H1 (cell line): ENCODE results near the gene AGAP1. TPM values are rescaled to one million over a fixed set of nuclear protein-coding genes. Genes with fewer than 3 reads are reported as not detected.

ENCODE experiments used
- CTCF ChIA-PET: fragments of 300-600 bp; sonication (Branson Sonifier 250); formaldehyde crosslinking; loops from one replicate; lab custom pipeline; 2021; ENCODE audit not compliant: partially characterized antibody; lab: Charles Lee
- POLR2A ChIA-PET: fragments of 300-600 bp; sonication (Branson Sonifier 250); formaldehyde crosslinking; loops from one replicate; lab custom pipeline; 2021; ENCODE audit warnings: inconsistent platforms; ENCODE audit not compliant: partially characterized antibody; lab: Charles Lee
- DNase-seq, 2 experiments: peaks; one replicate each; pipeline versions ENCODE4 v3.0.0 to v3.0.0-alpha.2; 2010 to 2022; ENCODE audit warnings: low spot score in 2 of 2, low read depth in 1 of 2, mixed read lengths in 1 of 2
- FAIRE-seq: peaks from 2 replicates; lab custom pipeline; 2011; peaks lifted over from hg19 to GRCh38; lab: Jason Lieb, UNC
- H2AFZ ChIP-seq: 2 replicates; pipeline ENCODE4 v1.8.1; 2012; ENCODE audit warnings: low read length, inconsistent platforms
- H2AK5ac ChIP-seq: 2 replicates; pipeline ENCODE4 v1.6.1; 2013; ENCODE audit warnings: low read depth, low read length
- H2BK120ac ChIP-seq: replicated peaks from 2 replicates; pipeline ENCODE3; 2013; ENCODE audit warnings: low read depth, low read length, inconsistent platforms
- H2BK12ac ChIP-seq: 2 replicates; pipeline ENCODE4 v1.6.1; 2013; ENCODE audit warnings: low read depth, low read length
- H2BK15ac ChIP-seq: 2 replicates; pipeline ENCODE4 v1.6.1; 2013; ENCODE audit warnings: low read length
- H2BK20ac ChIP-seq: 2 replicates; pipeline ENCODE4 v1.6.1; 2013; ENCODE audit warnings: low read length
- H2BK5ac ChIP-seq: 2 replicates; pipeline ENCODE4 v1.6.1; 2013; ENCODE audit warnings: low read depth, low read length
- H3K14ac ChIP-seq: 2 replicates; pipeline ENCODE4 v1.6.1; 2013; ENCODE audit warnings: inconsistent platforms; ENCODE audit not compliant: insufficient read length
- H3K18ac ChIP-seq: 2 replicates; pipeline ENCODE4 v1.6.1; 2013; ENCODE audit warnings: low read length; ENCODE audit errors: extremely low read depth
- H3K23ac ChIP-seq: 2 replicates; pipeline ENCODE4 v1.6.1; 2013; ENCODE audit warnings: inconsistent platforms; ENCODE audit not compliant: insufficient read length
- H3K23me2 ChIP-seq: 2 replicates; pipeline ENCODE4 v1.6.1; 2013; ENCODE audit warnings: low read depth, low read length
- H3K27ac ChIP-seq: 2 replicates; pipeline ENCODE4 v1.6.1; 2011; ENCODE audit warnings: low read depth, low read length, inconsistent platforms
- H3K27me3 ChIP-seq, 4 experiments: replicated peaks in 1 of 4; 1 replicate in 1 of 4; 2 replicates in 3 of 4; pipeline versions ENCODE4 v1.6.1 to v1.8.1; 2011 to 2013; ENCODE audit warnings: low read length in 3 of 4, mild to moderate bottlenecking in 3 of 4, inconsistent platforms in 2 of 4, mixed read lengths in 2 of 4, moderate library complexity in 1 of 4; ENCODE audit not compliant: control insufficient read depth in 3 of 4, insufficient read depth in 3 of 4; ENCODE audit errors: extremely low read depth in 1 of 4
- H3K36me3 ChIP-seq, 4 experiments: 2 replicates each; pipeline versions ENCODE4 v1.6.1 to v1.8.1; 2011 to 2013; ENCODE audit warnings: mild to moderate bottlenecking in 4 of 4, low read length in 3 of 4, moderate library complexity in 2 of 4, control low read depth in 1 of 4, inconsistent platforms in 1 of 4; ENCODE audit not compliant: insufficient read depth in 4 of 4, control insufficient read depth in 2 of 4
- H3K4ac ChIP-seq: replicated peaks from 2 replicates; pipeline ENCODE3; 2013; ENCODE audit warnings: low read length, low read depth, mixed read lengths, inconsistent platforms; ENCODE audit not compliant: insufficient read length
- H3K4me1 ChIP-seq, 4 experiments: replicated peaks in 1 of 4; 1 replicate in 1 of 4; 2 replicates in 3 of 4; pipeline versions ENCODE4 v1.6.1 to v1.8.1; 2011 to 2013; ENCODE audit warnings: low read length in 3 of 4, inconsistent platforms in 2 of 4, mixed read lengths in 1 of 4; ENCODE audit not compliant: insufficient read depth in 4 of 4, control insufficient read depth in 3 of 4
- H3K4me2 ChIP-seq, 2 experiments: 2 replicates each; pipeline versions ENCODE4 v1.6.1 to v1.8.1; 2011 to 2013; ENCODE audit warnings: low read depth in 2 of 2, low read length in 2 of 2, control low read depth in 1 of 2, inconsistent platforms in 1 of 2, mild to moderate bottlenecking in 1 of 2; ENCODE audit not compliant: insufficient read depth in 1 of 2
- H3K4me3 ChIP-seq, 4 experiments: fragments of 200-600, 300-600 bp in 1 of 4; sonication (generic), shearing (Covaris generic), sonication (Bioruptor Twin) in 1 of 4; 2 replicates each; pipeline versions ENCODE4 v1.5.1 to v1.8.1; 2011 to 2016; ENCODE audit warnings: low read length in 4 of 4, low read depth in 3 of 4, control low read depth in 2 of 4, inconsistent platforms in 2 of 4, mild to moderate bottlenecking in 2 of 4, mixed read lengths in 1 of 4, moderate library complexity in 1 of 4; ENCODE audit not compliant: insufficient read depth in 2 of 4; ENCODE audit errors: extremely low read depth in 1 of 4
- H3K56ac ChIP-seq: replicated peaks from 2 replicates; pipeline ENCODE3; 2013; ENCODE audit warnings: low read depth, mild to moderate bottlenecking, mixed read lengths, low read length, inconsistent platforms; ENCODE audit not compliant: insufficient read length
- H3K79me1 ChIP-seq: 2 replicates; pipeline ENCODE4 v1.6.1; 2013; ENCODE audit warnings: low read depth, low read length, control low read depth
- H3K79me2 ChIP-seq, 2 experiments: 2 replicates each; pipeline versions ENCODE4 v1.6.1 to v1.8.1; 2012 to 2013; ENCODE audit warnings: low read length in 2 of 2, mild to moderate bottlenecking in 2 of 2, inconsistent platforms in 1 of 2; ENCODE audit not compliant: insufficient read depth in 2 of 2, control insufficient read depth in 1 of 2
- H3K9ac ChIP-seq, 4 experiments: replicated peaks in 1 of 4; 1 replicate in 1 of 4; 2 replicates in 3 of 4; pipeline versions ENCODE4 v1.6.1 to v1.8.1; 2011 to 2013; ENCODE audit warnings: low read depth in 3 of 4, low read length in 3 of 4, control low read depth in 2 of 4, mild to moderate bottlenecking in 2 of 4, moderate library complexity in 2 of 4, inconsistent platforms in 1 of 4; ENCODE audit errors: extremely low read depth in 1 of 4
- H3K9me3 ChIP-seq, 2 experiments: 2 replicates each; pipeline versions ENCODE4 v1.6.1 to v1.8.1; 2012 to 2013; ENCODE audit warnings: mild to moderate bottlenecking in 2 of 2, moderate library complexity in 2 of 2, control low read depth in 1 of 2, inconsistent platforms in 1 of 2, low read depth in 1 of 2, low read length in 1 of 2, mixed read lengths in 1 of 2; ENCODE audit not compliant: insufficient read depth in 2 of 2
- H4K20me1 ChIP-seq, 2 experiments: replicated peaks in 1 of 2; 2 replicates each; pipeline versions ENCODE3 to v1.8.1; 2011 to 2013; ENCODE audit warnings: inconsistent platforms in 2 of 2, low read length in 2 of 2, mild to moderate bottlenecking in 1 of 2; ENCODE audit not compliant: insufficient read depth in 2 of 2, control insufficient read depth in 1 of 2
- H4K5ac ChIP-seq: 2 replicates; pipeline ENCODE4 v1.6.1; 2013; ENCODE audit warnings: low read length, low read depth, mixed read lengths, inconsistent platforms; ENCODE audit not compliant: insufficient read length
- H4K8ac ChIP-seq: 2 replicates; pipeline ENCODE4 v1.8.0; 2013; ENCODE audit warnings: mild to moderate bottlenecking, moderate library complexity, low read length, inconsistent platforms; ENCODE audit not compliant: insufficient read depth; ENCODE audit errors: extremely low read depth
- H4K91ac ChIP-seq: replicated peaks from 2 replicates; pipeline ENCODE3; 2013; ENCODE audit warnings: low read length, mixed read lengths, inconsistent platforms; ENCODE audit not compliant: insufficient read length
- CTCF ChIP-seq, 3 experiments: IDR thresholded peaks; 1 replicate in 2 of 3; 2 replicates in 1 of 3; pipeline versions ENCODE4 v1.5.1 to v1.6.1; 2011; ENCODE audit warnings: low read length in 3 of 3, mild to moderate bottlenecking in 3 of 3, inconsistent platforms in 2 of 3, low read depth in 1 of 3, moderate library complexity in 1 of 3; ENCODE audit not compliant: insufficient read depth in 1 of 3; ENCODE audit errors: control extremely low read depth in 1 of 3
- RAD21 ChIP-seq, 2 experiments: IDR thresholded peaks in 1 of 2; conservative IDR thresholded peaks in 1 of 2; 2 replicates each; pipeline ENCODE4 v1.6.1; 2011; ENCODE audit warnings: low read depth in 2 of 2, low read length in 2 of 2, improper control_type of control experiment in 1 of 2, inconsistent platforms in 1 of 2, mild to moderate bottlenecking in 1 of 2, moderate library complexity in 1 of 2
- ZNF274 ChIP-seq: IDR thresholded peaks from 2 replicates; pipeline ENCODE4 v1.7.0; 2012; ENCODE audit warnings: low read length, borderline replicate concordance; ENCODE audit errors: extremely low read depth
- WGBS, 2 experiments: shearing (Covaris generic) in 1 of 2; methylation state at CpG; one replicate each; pipeline versions ENCODE4 v1.1.6 to v1.1.7; 2013 to 2015; ENCODE audit warnings: low lambda C conversion rate in 2 of 2, mixed read lengths in 2 of 2, inconsistent platforms in 1 of 2, low coverage in 1 of 2, missing lambda C conversion rate in 1 of 2; ENCODE audit not compliant: insufficient replicate concordance in 2 of 2, insufficient coverage in 1 of 2, insufficient read length in 1 of 2; ENCODE audit errors: extremely low coverage in 1 of 2, missing lambda C conversion rate in 1 of 2; 5-methylcytosine and 5-hydroxymethylcytosine counted together
- polyA plus RNA-seq, 7 experiments: library from polyadenylated mRNA; depleted of rRNA in 3 of 7; stranded (reverse) in 5 of 7; unstranded in 2 of 7; fragments of >200 nt in 5 of 7; fragments of 200-250 nt in 2 of 7; gene quantifications; 1 replicate in 5 of 7; 2 replicates in 1 of 7; 4 replicates in 1 of 7; pipeline versions ENCODE4 v1.2.1 to v1.2.3, GENCODE V29; 2011 to 2013; ENCODE audit warnings: missing spikeins in 2 of 7, mixed read lengths in 2 of 7
- total RNA-seq: library from RNA; stranded (reverse); fragmentation: NEBNext Ultra II Directional; extraction: Animal tissue kit (Norgen Biotek cat#: 25700); gene quantifications from 2 replicates; pipeline ENCODE4 v1.2.1, GENCODE V29; 2021

AGAP1 gene
- total and polyA plus RNA-seq, 2 of the 8 experiments (the other 6 are each of a cell fraction or from before 2014, with no cell fraction given) = 18.1 to 39.4 TPM

GRCh38 chr2:235498541-235498940, 4.7 kb downstream of the AGAP1 start:
- H2BK120ac ChIP-seq = no peak overlapping the region
- H3K18ac ChIP-seq = no peak overlapping the region
- no peak overlapping the region for H2BK5ac ChIP-seq
- H3K4ac ChIP-seq = no peak overlapping the region
- H2BK15ac ChIP-seq = 0 out of 2 replicates have a peak overlapping the region, but pooled peaks have one; percentile 40
- no peak overlapping the region for H2BK20ac ChIP-seq
- FAIRE-seq = no peak
- CTCF ChIA-PET = interaction anchor here (0.6 to 10.6 kb wide), 19 partner anchors 10 to 1663 kb away, joined by 3 to 83 read pairs (median 4); no protein-coding TSS in a partner anchor
- no peak overlapping the region for H3K4me3 ChIP-seq
- DNase-seq = no peak
- POLR2A ChIA-PET = interaction anchor here (1.5 kb wide), 1 partner anchor 18 kb away, joined by 4 read pairs; no protein-coding TSS in a partner anchor
- no peak overlapping the region for H3K56ac ChIP-seq
- H2AK5ac ChIP-seq = no peak overlapping the region
- H3K27me3 ChIP-seq = peaks cover 0 to 9% (median 5%) of the 10 kb centered on the region in 4 experiments; a peak in 4 of 7 replicates
- H4K91ac ChIP-seq = no peak overlapping the region
- peaks cover 26 to 45% of the 10 kb centered on the region in 2 experiments for H4K20me1 ChIP-seq
- H2AFZ ChIP-seq = no peak overlapping the region
- H3K4me1 ChIP-seq = peaks cover 22 to 56% (median 32%) of the 10 kb centered on the region in 4 experiments
- no peak overlapping the region for H4K5ac ChIP-seq
- peaks cover 8 to 87% of the 10 kb centered on the region in 2 experiments for H3K79me2 ChIP-seq
- H3K9ac ChIP-seq = no peak overlapping the region
- peaks cover 9% of the 10 kb centered on the region; the same call in 1 of the 2 replicates for H3K23me2 ChIP-seq
- H3K79me1 ChIP-seq = peaks cover 23% of the 10 kb centered on the region
- H3K27ac ChIP-seq = no peak overlapping the region
- no peak overlapping the region for H3K23ac ChIP-seq
- H3K4me2 ChIP-seq = no peak overlapping the region
- H3K9me3 ChIP-seq = no peaks in the 10 kb centered on the region
- H3K36me3 ChIP-seq = no peaks in the 10 kb centered on the region
- no peak overlapping the region for H2BK12ac ChIP-seq
- no peak overlapping the region for H4K8ac ChIP-seq
- WGBS, 2 experiments = 82% methylated on average over 8 of the region's 9 CpGs; no CpG with 5 or more reads in 1 of the 2 experiments
- no peak overlapping the region for H3K14ac ChIP-seq
- TF ChIP-seq RAD21 (IDR thresholded peaks at IDR 0.05 in 1 of 2, conservative IDR thresholded peaks at IDR 0.05 in 1 of 2; ENCODE audit: low read depth in 2 of 2, low read length in 2 of 2) (peak; percentile 63 to 76), ZNF274 (no peak), CTCF (IDR thresholded peaks at IDR 0.05; ENCODE audit: control extremely low read depth in 1 of 3, insufficient read depth in 1 of 3, low read depth in 1 of 3, low read length in 3 of 3) (peak; percentile 42 to 48 (median 46))
- TF ChIP-seq, all 59 proteins: peak for 2
